K562 (cell line): Measurements from ENCODE around the gene PDGFC. TPM values are rescaled to one million over a fixed set of nuclear protein-coding genes. Genes with fewer than 3 reads are reported as not detected.

ENCODE experiments used
- ATAC-seq: fragments of 200-7000 bp; cut with Tn5 transposase; 3 replicates; pipeline ENCODE4 v1.9.1; 2020; ENCODE audit warnings: moderate library complexity
- BruUV-seq: library from RNA; stranded (reverse); fragments of 400-500 nt; replicated peaks from 2 replicates; lab custom pipeline; 2021; lab: Mats Ljungman, UMichigan
- CTCF ChIA-PET: fragments of 300-600 bp; formaldehyde crosslinking; extraction: SDS; loops from one replicate; lab custom pipeline; 2021; ENCODE audit warnings: low intra/inter-chr PET ratio; lab: Yijun Ruan, JAX
- POLR2A ChIA-PET: fragments of 300-600, 350-650 bp; sonication (Branson Sonifier 250); formaldehyde crosslinking; extraction: SDS; loops from one replicate; lab custom pipeline; 2021; ENCODE audit warnings: antibody characterized with exemption, inconsistent platforms; lab: Yijun Ruan, JAX
- DNase-seq, 4 experiments: peaks; one replicate each; pipeline versions ENCODE4 v3.0.0 to v3.0.0-alpha.2; 2011 to 2018; ENCODE audit warnings: low spot score in 3 of 4, mixed read lengths in 3 of 4; ENCODE audit errors: extremely low read depth in 1 of 4
- FAIRE-seq: peaks from 2 replicates; lab custom pipeline; 2011; peaks lifted over from hg19 to GRCh38; lab: Jason Lieb, UNC
- H2AFZ ChIP-seq: 2 replicates; pipeline ENCODE4 v1.6.0; 2011; ENCODE audit warnings: low read depth, low read length, control low read depth, inconsistent platforms
- H3K27ac ChIP-seq: fragments of 200-600 bp; 3 replicates; pipeline ENCODE4 v1.8.0; 2011; ENCODE audit warnings: low read depth, mild to moderate bottlenecking, control low read depth, inconsistent platforms, low read length, moderate library complexity, mixed read lengths; ENCODE audit errors: extremely low read depth
- H3K27me3 ChIP-seq, 2 experiments: fragments of 300-600 bp in 1 of 2; 2 replicates in 1 of 2; 3 replicates in 1 of 2; pipeline versions ENCODE4 v1.6.0 to v1.8.0; 2011; ENCODE audit warnings: inconsistent platforms in 2 of 2, low read length in 2 of 2, mild to moderate bottlenecking in 1 of 2, mixed read lengths in 1 of 2, moderate library complexity in 1 of 2; ENCODE audit not compliant: control insufficient read depth in 2 of 2, insufficient read depth in 2 of 2
- H3K36me3 ChIP-seq: fragments of 300-600 bp; 3 replicates; pipeline ENCODE4 v1.8.0; 2011; ENCODE audit warnings: mild to moderate bottlenecking, low read length, inconsistent platforms; ENCODE audit not compliant: control insufficient read depth, insufficient read depth
- H3K4me1 ChIP-seq, 2 experiments: fragments of 200-600 bp in 1 of 2; replicated peaks in 1 of 2; 2 replicates in 1 of 2; 3 replicates in 1 of 2; pipeline versions ENCODE4 v1.5.1 to v1.8.0; 2011; ENCODE audit warnings: inconsistent platforms in 2 of 2, low read length in 2 of 2, mild to moderate bottlenecking in 1 of 2, mixed read lengths in 1 of 2, moderate library complexity in 1 of 2; ENCODE audit not compliant: control insufficient read depth in 2 of 2, insufficient read depth in 2 of 2
- H3K4me2 ChIP-seq: 2 replicates; pipeline ENCODE4 v1.6.1; 2011; ENCODE audit warnings: low read length, control low read depth, inconsistent platforms, mixed read lengths; ENCODE audit not compliant: insufficient read depth
- H3K4me3 ChIP-seq: fragments of 200-600 bp; sonication (generic), shearing (Covaris generic); 2 replicates; pipeline ENCODE4 v1.5.1; 2016; ENCODE audit warnings: control low read depth, inconsistent platforms
- H3K79me2 ChIP-seq: fragments of 200-600 bp; 3 replicates; pipeline ENCODE4 v1.8.0; 2011; ENCODE audit warnings: low read length, inconsistent platforms; ENCODE audit not compliant: control insufficient read depth, insufficient read depth
- H3K9ac ChIP-seq, 2 experiments: 2 replicates each; pipeline versions ENCODE4 v1.6.0 to v1.6.1; 2011; ENCODE audit warnings: low read depth in 2 of 2, low read length in 2 of 2, control low read depth in 1 of 2, inconsistent platforms in 1 of 2, mild to moderate bottlenecking in 1 of 2, mixed read lengths in 1 of 2; ENCODE audit not compliant: insufficient read depth in 1 of 2
- H3K9me1 ChIP-seq: one replicate; pipeline ENCODE4 v1.6.0; 2011; ENCODE audit warnings: inconsistent platforms, mild to moderate bottlenecking, low read length, moderate library complexity; ENCODE audit not compliant: control insufficient read depth, insufficient read depth
- H3K9me3 ChIP-seq: replicated peaks from 2 replicates; pipeline ENCODE4 v1.5.1; 2011; ENCODE audit warnings: low read depth, low read length, inconsistent platforms; ENCODE audit not compliant: control insufficient read depth, insufficient read depth
- H4K20me1 ChIP-seq: replicated peaks from 2 replicates; pipeline ENCODE4 v1.6.1; 2011; ENCODE audit warnings: low read length, inconsistent platforms, mixed read lengths; ENCODE audit not compliant: control insufficient read depth, insufficient read depth
- AFF1 ChIP-seq, 2 experiments: fragments of 450-650 bp; IDR thresholded peaks; 2 replicates each; pipeline ENCODE4 v1.6.1; 2018; ENCODE audit warnings: mild to moderate bottlenecking in 2 of 2, low read depth in 1 of 2; ENCODE audit not compliant: partially characterized antibody in 2 of 2
- CBFB ChIP-seq: sonication (generic); formaldehyde crosslinking; IDR thresholded peaks from 2 replicates; pipeline ENCODE4 v1.4.0; 2020; ENCODE audit warnings: mild to moderate bottlenecking, missing genetic modification reagents
- ELF2 ChIP-seq: fragments of 250-450 bp; sonication (Bioruptor Pico); IDR thresholded peaks from 2 replicates; pipeline ENCODE4 v1.5.0; 2021; ENCODE audit warnings: mild to moderate bottlenecking
- FIP1L1 ChIP-seq: fragments of 200-400 bp; formaldehyde crosslinking; IDR thresholded peaks from 2 replicates; pipeline ENCODE4 v1.6.1; 2018; ENCODE audit warnings: mild to moderate bottlenecking, low read depth, low read length; ENCODE audit not compliant: poor library complexity, severe bottlenecking
- NELFE ChIP-seq: IDR thresholded peaks from 2 replicates; pipeline ENCODE4 v1.6.1; 2011; ENCODE audit warnings: mild to moderate bottlenecking; ENCODE audit not compliant: insufficient read depth, insufficient read length
- NFATC3 ChIP-seq: fragments of 450-650 bp; IDR thresholded peaks from 2 replicates; pipeline ENCODE4 v1.6.1; 2017; ENCODE audit warnings: mild to moderate bottlenecking
- ZNF778 ChIP-seq: fragments of 450-650 bp; formaldehyde crosslinking; IDR thresholded peaks from 2 replicates; pipeline ENCODE4 v1.4.0; 2020; ENCODE audit warnings: mild to moderate bottlenecking, moderate library complexity
- WGBS: fragments of 100-300 bp; shearing (Covaris generic); methylation state at CpG from one replicate; pipeline ENCODE4 v1.1.6; 2016; ENCODE audit warnings: low coverage, mixed read lengths; ENCODE audit not compliant: insufficient coverage; ENCODE audit errors: missing lambda C conversion rate; 5-methylcytosine and 5-hydroxymethylcytosine counted together
- in situ Hi-C: fragments of 300-500 bp; cut with MboI; formaldehyde crosslinking; loops from 4 replicates; pipeline ENCODE4 v1.15.0; 2018; ENCODE audit warnings: inconsistent platforms, mixed read lengths
- intact Hi-C: fragments of 100-400 bp; cut with micrococcal nuclease; formaldehyde crosslinking; loops from 2 replicates; pipeline ENCODE4 v1.14.2; 2022
- polyA plus RNA-seq, 8 experiments: library from polyadenylated mRNA; depleted of rRNA in 4 of 8; stranded (reverse) in 5 of 8; unstranded in 3 of 8; fragments of >200 nt; fragmentation: Nextera tagmentation in 2 of 8; fragmentation: Illumina TruSeq in 1 of 8; extraction: Ambion mirVana in 2 of 8; extraction: Trizol in 1 of 8; gene quantifications; 2 replicates each; pipeline versions ENCODE4 v1.2.1 to v1.2.3, GENCODE V29; 2011 to 2014; ENCODE audit warnings: inconsistent platforms in 1 of 8, missing spikeins in 1 of 8
- total RNA-seq, 7 experiments: library from RNA; depleted of rRNA in 6 of 7; stranded (reverse); fragments of >200 nt in 6 of 7; fragmentation: Illumina TruSeq in 2 of 7; extraction: Trizol in 2 of 7; gene quantifications; 2 replicates each; pipeline versions ENCODE4 v1.2.1 to v1.2.3, GENCODE V29; 2011 to 2021; ENCODE audit warnings: low replicate concordance in 1 of 7
- TF ChIP-seq, protein P1 (sequence below), 2 experiments: IDR thresholded peaks; 2 replicates each; pipeline ENCODE4 v1.6.1; 2012; ENCODE audit warnings: improper control_type of control experiment in 2 of 2, low read depth in 2 of 2, low read length in 2 of 2, borderline replicate concordance in 1 of 2
- TF ChIP-seq, protein P2 (sequence below), 2 experiments: fragments of 150-350 bp in 1 of 2; IDR thresholded peaks; 2 replicates each; pipeline ENCODE4 v1.6.1; 2012 to 2016; ENCODE audit warnings: low read depth in 2 of 2, low read length in 2 of 2, mild to moderate bottlenecking in 1 of 2, moderate library complexity in 1 of 2
- TF ChIP-seq, protein P3 (sequence below): sonication (generic); formaldehyde crosslinking; IDR thresholded peaks from 2 replicates; pipeline ENCODE4 v1.8.0; 2022; ENCODE audit warnings: mild to moderate bottlenecking, missing genetic modification reagents

Gene PDGFC
- total and polyA plus RNA-seq, 9 of the 15 experiments (the other 6 are each of a cell fraction or from before 2014, with no cell fraction given), result not detected

DNA sequence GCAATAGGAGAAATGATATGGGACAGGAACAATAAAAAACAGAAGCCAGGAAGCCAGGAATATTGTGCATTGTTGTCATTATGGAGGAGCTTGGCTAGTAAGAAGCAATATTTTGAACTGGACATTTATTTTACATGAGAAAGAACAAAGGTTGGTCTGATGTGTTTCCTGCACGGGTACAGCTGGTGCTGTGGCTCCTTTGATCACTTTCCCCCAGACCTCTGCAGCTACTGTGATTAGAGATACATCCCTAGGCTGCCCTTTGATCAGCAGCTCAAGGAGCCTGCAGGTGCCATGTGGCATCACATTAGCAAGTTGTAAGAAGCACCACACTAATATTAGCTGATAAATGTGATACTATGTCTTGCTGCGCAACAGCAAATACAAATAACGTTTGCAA lies 2.5 kb downstream of the PDGFC start:
- BruUV-seq, result no TSS peak
- in situ Hi-C loops, result no loop called here
- FAIRE-seq, result no peak
- TF ChIP-seq FIP1L1, result no peak
- TF ChIP-seq ELF2 (CRISPR knock-in tag), result no peak
- TF ChIP-seq AFF1 (IDR thresholded peaks at IDR 0.05; ENCODE audit: low read depth in 1 of 2, partially characterized antibody in 2 of 2), result no peak
- TF ChIP-seq, protein P1, sequence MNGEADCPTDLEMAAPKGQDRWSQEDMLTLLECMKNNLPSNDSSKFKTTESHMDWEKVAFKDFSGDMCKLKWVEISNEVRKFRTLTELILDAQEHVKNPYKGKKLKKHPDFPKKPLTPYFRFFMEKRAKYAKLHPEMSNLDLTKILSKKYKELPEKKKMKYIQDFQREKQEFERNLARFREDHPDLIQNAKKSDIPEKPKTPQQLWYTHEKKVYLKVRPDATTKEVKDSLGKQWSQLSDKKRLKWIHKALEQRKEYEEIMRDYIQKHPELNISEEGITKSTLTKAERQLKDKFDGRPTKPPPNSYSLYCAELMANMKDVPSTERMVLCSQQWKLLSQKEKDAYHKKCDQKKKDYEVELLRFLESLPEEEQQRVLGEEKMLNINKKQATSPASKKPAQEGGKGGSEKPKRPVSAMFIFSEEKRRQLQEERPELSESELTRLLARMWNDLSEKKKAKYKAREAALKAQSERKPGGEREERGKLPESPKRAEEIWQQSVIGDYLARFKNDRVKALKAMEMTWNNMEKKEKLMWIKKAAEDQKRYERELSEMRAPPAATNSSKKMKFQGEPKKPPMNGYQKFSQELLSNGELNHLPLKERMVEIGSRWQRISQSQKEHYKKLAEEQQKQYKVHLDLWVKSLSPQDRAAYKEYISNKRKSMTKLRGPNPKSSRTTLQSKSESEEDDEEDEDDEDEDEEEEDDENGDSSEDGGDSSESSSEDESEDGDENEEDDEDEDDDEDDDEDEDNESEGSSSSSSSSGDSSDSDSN (IDR thresholded peaks at IDR 0.05; ENCODE audit: borderline replicate concordance in 1 of 2, low read depth in 2 of 2, low read length in 2 of 2), result no peak
- no peak for TF ChIP-seq ZNF778 (CRISPR knock-in tag)
- TF ChIP-seq, protein P2, sequence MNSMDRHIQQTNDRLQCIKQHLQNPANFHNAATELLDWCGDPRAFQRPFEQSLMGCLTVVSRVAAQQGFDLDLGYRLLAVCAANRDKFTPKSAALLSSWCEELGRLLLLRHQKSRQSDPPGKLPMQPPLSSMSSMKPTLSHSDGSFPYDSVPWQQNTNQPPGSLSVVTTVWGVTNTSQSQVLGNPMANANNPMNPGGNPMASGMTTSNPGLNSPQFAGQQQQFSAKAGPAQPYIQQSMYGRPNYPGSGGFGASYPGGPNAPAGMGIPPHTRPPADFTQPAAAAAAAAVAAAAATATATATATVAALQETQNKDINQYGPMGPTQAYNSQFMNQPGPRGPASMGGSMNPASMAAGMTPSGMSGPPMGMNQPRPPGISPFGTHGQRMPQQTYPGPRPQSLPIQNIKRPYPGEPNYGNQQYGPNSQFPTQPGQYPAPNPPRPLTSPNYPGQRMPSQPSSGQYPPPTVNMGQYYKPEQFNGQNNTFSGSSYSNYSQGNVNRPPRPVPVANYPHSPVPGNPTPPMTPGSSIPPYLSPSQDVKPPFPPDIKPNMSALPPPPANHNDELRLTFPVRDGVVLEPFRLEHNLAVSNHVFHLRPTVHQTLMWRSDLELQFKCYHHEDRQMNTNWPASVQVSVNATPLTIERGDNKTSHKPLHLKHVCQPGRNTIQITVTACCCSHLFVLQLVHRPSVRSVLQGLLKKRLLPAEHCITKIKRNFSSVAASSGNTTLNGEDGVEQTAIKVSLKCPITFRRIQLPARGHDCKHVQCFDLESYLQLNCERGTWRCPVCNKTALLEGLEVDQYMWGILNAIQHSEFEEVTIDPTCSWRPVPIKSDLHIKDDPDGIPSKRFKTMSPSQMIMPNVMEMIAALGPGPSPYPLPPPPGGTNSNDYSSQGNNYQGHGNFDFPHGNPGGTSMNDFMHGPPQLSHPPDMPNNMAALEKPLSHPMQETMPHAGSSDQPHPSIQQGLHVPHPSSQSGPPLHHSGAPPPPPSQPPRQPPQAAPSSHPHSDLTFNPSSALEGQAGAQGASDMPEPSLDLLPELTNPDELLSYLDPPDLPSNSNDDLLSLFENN (IDR thresholded peaks at IDR 0.05; ENCODE audit: low read depth in 2 of 2, low read length in 2 of 2), result no peak
- TF ChIP-seq NELFE, result no peak
- no peak for TF ChIP-seq NFATC3
- TF ChIP-seq, protein P3, sequence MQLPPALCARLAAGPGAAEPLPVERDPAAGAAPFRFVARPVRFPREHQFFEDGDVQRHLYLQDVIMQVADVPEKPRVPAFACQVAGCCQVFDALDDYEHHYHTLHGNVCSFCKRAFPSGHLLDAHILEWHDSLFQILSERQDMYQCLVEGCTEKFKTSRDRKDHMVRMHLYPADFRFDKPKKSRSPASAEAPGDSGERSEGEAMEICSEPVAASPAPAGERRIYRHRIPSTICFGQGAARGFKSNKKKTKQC, result no peak
- no peak for TF ChIP-seq CBFB

More for the DNA sequence above, 2.5 kb downstream of the PDGFC start:
- WGBS, result 0% methylated on average over 3 of the region's 3 CpGs
- no peak overlapping the region for H3K27ac ChIP-seq
- no peak overlapping the region for H2AFZ ChIP-seq
- no peaks in the 10 kb centered on the region for H3K79me2 ChIP-seq
- ATAC-seq (no peak), DNase-seq (no peak)
- no peaks in the 10 kb centered on the region for H3K9me3 ChIP-seq
- H3K4me3 ChIP-seq, result no peak overlapping the region
- intact Hi-C loops, result no loop called here
- H3K4me2 ChIP-seq, result no peak overlapping the region
- H3K9ac ChIP-seq, result no peak overlapping the region
- no peaks in the 10 kb centered on the region for H3K9me1 ChIP-seq
- H4K20me1 ChIP-seq, result no peaks in the 10 kb centered on the region
- ChIA-PET POLR2A (interaction anchor here (0.6 kb wide), 2 partner anchors 1039 to 1344 kb away, joined by 3 to 4 read pairs; no protein-coding TSS in a partner anchor), CTCF (no interaction called here)
- H3K27me3 ChIP-seq, result no peaks in the 10 kb centered on the region
- no peaks in the 10 kb centered on the region for H3K36me3 ChIP-seq
- 0 out of 5 replicates have a peak, but pooled peaks cover 0 to 7% of the 10 kb centered on the region in 2 experiments for H3K4me1 ChIP-seq
